Stimulated activated CD4-positive, alpha-beta T cell treated with anti-CD3 and anti-CD28 coated beads, Interleukin-15, amount 100 ng/mL, for 1 hour (primary cell): ENCODE measurements around the gene PACSIN1.

Experiments used
- DNase-seq, 2 donors: peaks; one replicate each; pipeline ENCODE4 v3.0.0-alpha.2; 2020; ENCODE audit warnings: low read depth in 1 of 2, low spot score in 1 of 2

PACSIN1 gene

DNA sequence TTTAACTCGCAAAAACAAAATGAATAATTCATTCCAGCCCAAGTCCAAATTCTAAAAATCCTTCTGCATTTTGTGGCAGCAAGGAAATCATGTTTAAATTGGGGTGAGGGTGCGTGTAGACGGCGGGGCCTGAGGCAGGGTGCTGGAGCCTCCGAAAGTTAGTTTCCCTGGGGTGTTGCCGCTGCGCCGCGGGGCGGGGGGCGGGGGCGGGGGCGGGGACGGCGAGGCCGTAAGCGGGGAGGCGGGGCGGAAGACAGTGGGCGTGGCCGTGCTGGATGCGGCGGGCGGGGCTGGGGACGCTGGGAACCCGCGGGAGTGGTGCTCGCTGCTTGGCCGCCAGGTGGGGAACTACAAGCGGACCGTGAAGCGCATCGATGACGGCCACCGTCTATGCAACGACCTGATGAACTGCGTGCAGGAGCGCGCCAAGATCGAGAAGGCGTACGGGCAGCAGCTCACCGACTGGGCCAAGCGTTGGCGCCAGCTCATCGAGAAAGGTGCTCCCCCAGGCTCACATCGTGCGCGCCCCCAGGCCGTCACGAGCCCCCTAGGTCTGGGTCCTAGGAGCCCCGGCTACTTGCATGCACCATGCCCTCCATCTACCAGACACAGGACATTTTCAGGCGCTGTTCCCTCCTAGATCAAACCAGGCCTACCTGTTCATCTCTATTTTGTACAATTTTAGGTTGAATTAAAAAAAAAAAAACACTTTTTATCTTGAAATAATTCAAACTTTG, 61.3 kb downstream of the PACSIN1 start:
- peak; percentile 93 to 96 for DNase-seq

DNA sequence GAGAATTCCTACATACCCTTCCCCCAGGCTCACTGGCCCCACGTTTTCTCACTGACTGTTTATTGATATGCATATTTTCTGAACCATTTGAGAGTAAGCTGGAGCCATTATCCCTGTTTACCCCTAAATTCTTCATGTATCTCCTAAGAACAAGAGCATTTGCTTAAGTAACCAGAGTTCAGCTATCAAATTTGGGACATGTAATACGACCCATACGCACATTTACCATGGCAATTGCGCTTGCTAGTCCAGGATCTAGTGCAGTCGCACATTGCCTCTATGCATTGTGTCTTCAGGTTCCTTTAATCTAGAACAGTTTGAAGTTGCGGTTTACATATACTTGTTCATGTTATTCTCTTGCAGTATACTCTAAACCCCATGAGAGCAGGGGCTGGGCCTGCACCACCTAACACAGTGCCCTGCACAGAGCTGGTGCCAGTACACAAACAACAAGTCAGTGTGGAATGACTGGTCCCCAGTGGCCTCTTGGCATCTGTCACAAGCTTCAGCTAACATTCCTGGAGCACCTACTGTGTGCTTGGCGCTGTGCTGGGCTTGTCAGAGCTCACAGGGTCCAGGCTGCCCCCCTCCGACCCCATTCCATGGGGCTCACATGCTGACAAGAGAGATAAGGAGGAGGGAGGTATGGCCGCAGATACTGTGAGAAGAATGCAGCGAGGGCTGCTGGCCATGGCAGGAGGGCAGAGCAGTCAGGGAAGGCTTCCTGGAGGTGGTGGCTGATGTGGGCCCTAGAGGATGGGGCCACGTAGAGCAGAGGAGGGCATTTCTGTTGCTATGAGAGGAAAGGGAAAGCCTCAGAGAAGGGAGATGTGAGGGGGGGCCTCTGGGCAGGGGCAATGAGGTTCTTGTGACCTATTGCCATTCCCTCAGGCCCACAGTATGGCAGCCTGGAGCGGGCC, 62.1 kb downstream of the PACSIN1 start:
- DNase-seq, result no peak

DNA sequence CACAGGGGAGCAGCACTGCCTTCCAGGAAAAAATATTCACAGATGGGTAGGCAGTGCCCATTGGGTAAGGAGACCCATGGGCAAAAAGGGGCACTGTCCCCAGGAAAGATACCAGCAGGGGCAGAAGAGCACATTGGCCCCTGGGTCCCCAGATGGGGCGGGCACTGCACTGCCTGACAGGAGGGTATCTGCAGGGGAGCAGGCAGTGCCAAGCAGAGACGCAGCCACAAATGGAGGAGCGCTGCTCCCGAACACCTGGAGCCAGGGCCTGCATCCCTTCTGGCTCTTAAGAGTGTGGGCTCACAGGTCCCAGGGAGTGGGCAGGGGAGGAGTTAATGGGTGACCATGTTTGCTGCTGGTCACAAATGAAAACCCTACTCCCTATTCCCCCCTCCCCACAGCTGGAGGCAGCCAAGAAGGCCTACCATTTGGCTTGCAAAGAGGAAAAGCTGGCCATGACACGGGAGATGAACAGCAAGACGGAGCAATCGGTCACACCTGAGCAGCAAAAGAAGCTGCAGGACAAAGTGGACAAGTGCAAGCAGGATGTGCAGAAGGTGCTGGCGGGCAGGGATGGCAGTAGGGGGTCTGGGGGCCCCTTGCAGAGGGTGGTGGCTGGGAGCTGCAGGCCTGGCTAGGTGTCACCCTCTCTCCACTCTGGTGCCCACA, 63.3 kb downstream of the PACSIN1 start:
- no peak for DNase-seq

DNA sequence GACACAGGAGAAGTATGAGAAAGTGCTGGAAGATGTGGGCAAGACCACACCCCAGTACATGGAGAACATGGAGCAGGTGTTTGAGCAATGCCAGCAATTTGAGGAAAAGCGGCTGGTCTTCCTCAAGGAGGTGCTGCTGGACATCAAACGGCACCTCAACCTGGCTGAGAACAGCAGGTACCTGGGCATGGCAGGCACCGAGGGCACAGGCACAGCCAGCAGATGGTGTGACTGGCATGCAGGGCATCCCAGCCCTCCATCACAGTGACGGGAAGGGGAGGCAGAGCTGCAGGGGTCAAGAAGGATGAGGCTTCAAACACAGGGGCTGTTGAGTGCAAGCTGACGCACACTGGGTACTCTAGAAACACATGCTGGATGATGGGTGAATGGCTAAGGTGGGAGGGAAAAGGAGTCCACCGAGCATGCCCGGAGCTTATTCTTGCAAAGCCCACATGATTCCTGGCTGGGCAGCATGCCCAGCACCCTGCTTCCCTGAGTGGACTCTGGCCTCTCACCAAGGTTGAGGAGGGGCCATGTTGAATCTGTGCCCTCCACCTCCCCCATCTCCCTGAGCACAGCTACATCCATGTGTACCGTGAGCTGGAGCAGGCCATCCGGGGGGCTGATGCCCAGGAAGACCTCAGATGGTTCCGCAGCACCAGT, 63.9 kb downstream of the PACSIN1 start:
- no peak for DNase-seq

DNA sequence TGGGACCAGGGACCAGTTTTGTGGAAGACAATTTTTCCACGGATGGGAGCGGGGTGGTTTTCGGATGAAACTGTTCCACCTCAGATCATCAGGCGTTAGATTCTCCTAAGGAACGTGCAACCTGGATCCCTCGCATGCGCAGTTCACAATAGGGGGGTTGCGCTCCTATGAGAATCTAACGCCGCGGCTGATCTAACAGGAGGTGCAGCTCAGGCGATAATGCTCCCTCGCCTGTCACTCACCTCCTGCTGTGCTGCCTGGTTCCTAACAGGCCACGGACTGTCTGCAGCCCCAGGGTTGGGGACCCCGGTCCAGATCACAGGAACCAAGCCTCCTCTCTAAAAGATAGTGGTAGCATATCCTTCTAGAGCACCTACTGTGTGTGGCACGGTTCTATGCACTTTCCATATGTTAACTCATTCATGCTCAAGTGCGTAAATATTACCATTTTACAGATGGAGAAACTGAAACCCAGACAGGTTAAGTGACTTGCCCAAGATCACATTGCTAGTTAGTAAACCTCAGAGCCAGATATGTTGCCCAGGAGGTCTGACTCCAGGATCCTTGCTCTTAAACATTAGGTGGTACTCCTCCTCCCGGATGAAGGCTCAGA, 65.0 kb downstream of the PACSIN1 start:
- no peak for DNase-seq

DNA sequence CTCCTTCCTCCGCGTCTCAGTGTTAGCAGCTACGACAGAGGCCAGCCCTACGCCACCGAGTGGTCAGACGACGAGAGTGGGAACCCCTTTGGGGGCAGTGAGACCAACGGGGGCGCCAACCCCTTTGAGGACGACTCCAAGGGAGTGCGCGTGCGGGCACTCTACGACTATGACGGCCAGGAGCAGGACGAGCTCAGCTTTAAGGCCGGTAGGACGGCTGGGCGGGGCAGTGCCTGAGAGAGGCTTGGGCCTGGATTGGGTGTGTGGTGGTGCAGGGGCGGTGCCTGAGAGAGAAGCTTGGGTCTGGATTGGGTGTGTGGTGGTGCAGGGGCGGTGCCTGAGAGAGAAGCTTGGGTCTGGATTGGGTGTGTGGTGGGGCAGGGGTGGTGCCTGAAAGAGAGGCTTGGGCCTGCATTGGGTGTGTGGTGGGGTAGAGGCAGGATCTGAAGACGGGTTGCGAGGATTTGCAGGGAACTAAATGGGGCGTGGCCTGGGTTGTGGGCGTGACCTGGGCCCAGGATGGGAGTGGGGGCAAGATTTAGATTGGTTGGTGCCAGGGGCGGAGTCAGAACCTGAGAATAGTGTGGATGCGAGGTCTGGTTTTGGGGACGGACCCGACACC, 65.8 kb downstream of the PACSIN1 start:
- no peak for DNase-seq

DNA sequence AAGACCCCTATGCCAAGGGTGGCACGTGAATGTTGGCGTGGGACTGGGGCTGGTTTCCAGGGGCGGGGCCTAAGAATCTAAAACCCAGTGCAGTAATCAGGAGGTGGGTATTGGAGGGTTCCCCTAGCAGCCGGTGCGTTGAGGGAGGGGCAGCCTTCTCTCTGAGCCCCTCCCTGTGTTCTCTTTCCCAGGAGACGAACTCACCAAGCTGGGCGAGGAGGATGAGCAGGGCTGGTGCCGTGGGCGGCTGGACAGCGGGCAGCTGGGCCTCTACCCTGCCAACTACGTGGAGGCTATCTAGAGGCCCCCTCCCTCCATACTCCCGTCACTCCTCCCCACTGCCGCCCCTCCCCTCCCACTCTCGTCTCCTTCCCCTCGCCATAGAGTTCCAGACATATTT, 66.4 kb downstream of the PACSIN1 start:
- no peak for DNase-seq

DNA sequence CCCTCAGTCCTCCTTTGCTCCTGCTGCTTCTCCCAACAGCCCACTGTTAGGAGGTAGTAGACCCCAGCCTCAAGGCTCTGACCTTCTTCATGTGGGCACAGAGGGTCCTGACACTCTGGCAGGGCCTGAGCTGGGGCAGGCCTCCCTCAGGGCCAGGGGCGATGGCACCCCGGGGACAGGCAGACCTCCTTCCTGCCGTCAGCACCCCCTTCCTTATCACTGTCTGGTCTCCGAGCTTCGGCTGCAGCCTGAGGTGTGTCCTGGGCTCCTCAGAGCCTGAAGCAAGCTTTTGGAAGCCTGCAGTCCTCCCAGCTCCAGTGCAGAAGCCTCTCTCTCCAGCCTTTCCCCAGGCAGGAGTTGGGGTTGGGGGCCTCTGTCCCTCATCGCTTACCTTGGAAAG, 68.3 kb downstream of the PACSIN1 start:
- no peak for DNase-seq

DNA sequence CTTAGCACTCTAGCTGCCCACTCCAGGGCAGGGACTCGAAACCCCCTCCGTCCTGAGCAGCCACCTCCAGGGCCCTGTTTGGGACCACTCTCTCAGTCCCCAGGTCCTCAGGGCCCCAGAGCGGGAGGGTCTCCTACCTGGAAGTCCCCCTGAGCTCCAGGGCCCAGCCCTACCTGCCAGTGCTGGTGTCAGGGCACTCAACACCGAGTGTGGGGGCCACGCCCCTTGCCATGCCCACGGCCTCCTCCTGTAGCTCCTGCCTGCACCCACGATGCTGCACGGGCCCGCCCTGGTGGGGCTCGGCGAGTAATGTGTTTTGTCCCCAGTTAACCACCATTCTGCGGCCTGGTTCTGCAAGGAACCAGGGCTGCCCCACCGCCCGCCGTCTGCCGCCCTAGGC, 68.8 kb downstream of the PACSIN1 start:
- no peak for DNase-seq

DNA sequence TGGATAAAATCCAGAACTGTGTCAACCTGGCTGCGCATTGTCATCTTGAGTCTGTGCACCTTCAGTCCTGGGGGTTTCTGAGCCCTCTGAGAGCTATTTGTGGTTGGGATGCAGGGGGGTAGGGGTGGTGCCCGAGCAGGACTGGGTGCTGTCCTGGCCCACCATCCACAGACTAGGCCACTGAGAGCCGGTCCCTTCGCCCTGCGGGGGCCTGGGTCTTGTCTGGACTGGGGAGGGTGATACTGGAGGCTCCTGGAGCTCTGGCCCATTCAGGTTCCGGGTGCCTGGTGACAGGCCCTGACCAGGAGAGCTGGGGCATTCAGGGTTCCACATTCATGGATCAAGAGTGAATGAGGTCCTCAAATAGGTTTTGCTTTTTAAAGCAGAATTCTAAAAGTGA, 69.3 kb downstream of the PACSIN1 start:
- no peak for DNase-seq

DNA sequence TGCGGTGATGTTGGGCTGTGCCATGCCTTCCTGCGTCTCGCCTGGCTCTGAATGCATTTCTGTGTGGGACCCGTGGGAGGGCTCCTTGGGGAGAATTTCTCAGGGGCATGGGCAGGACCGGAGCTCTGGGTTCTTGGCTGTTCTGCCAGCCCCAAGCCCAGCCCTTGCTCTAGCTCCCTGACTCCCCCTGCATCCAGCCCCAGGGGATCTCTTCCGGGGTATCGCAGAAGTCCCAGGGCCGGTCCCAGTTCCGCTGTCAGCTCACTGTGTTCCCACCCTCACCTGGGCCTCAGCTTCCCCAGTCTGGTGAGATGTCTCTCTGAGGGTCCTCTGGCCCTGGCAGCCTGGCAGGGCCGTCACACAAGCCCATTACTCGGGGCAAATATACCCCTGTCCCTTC, 69.8 kb downstream of the PACSIN1 start:
- no peak for DNase-seq

DNA sequence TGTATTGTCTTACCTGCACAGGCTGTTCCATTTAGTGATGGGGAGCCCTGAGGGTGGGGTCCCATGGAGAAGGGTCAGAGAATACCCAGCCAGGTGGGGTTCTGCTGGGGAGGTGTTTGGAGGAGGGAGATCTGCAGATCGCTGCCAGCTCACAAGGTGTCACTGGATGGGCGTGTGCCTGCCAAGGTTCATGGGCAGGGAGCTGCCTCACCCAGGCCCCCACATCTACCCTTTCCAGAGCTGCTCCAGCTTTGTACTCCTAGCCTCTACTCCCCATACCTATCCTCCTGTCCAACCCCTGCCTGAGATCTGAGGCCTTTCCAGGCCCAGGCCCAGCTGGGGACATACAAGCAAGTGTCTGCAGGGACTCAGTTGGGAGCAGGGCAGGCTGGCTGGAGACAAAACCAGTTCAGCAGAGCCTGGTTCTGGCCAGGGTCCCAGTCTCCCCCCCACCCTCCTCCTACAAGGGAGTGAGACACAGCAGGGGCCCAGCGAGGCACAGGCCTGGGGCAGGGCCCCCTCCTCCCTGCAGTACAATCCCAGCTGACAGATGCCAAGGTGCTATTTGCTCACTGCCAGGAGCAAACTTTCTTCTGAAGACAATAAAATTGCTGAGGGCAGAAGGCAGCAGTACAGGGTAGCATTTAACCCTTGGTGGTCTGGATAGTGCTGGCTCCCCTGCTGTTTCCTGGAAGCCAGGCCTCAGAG, 70.5 kb downstream of the PACSIN1 start:
- no peak for DNase-seq

DNA sequence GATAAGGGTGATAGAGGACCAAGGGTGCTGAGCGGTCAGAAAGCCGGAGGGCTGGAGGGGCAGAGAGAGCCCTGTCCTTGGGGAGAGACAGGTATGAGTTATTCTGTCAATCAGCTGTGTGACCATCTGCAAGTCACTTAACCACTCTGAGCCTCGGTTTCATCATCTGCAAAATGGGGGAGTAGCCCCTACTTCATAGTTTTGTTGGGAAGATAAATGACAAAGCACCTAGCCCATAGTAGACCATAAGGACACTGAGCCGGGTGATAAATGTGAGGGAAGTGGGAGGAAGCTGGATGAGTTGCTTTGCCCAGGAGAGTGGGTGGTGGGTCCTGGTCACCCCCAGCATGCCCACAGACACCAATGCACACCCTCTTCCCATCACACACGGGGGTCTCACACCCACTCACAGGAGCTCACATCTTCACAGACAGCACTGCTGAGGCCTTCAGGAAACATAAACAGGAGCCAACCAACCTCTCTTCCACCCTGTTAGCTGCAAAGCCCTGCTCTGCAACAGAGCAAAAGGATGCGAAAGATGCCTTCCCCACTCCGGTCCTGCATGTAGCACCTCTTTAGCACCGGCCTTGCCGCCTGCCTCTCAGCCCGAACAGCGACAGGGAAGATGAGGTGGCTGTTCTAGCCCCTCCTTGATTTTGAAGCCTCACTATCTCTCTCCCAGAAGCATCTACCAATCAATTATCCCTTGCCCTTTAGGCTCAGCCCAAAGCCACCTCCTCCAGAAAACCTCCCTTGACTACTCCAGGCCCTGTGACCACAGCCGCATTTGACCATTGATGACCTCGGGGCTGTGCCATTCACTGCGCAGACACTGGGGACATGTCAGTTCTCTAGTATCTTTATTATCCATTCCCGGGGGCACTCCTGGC, 71.3 kb downstream of the PACSIN1 start:
- DNase-seq, result no peak

DNA sequence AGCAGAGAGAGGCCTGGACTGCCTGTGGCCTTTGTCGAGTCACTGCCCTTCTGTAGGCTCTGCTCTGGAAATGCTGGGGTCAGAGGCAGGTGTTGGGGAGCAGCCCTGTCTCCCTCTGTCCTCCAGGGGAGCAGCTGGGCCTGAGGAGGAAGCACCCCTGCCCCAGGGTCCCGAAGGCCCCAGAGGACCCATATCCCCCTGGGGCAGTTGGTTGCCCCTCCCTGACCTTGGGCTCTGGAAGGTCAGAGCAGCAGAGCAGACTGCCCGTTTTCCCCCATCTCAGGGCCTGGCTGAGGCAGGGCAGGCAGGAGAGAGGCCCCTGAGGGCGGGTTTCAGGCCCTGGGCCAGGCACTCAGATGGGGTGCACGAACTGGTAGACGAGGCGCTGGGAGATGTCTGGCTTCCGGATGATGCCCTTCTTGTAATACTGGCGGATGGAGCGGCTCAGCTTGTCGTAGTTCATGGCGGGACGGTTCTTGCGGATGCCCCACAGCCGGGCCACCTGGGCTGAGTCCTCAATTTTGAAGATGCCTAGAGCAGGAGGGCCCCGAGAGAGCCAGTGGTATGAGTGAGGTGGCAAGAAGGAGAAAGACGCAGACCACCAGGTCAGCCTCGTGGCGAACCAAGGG, 72.2 kb downstream of the PACSIN1 start:
- DNase-seq, result no peak

DNA sequence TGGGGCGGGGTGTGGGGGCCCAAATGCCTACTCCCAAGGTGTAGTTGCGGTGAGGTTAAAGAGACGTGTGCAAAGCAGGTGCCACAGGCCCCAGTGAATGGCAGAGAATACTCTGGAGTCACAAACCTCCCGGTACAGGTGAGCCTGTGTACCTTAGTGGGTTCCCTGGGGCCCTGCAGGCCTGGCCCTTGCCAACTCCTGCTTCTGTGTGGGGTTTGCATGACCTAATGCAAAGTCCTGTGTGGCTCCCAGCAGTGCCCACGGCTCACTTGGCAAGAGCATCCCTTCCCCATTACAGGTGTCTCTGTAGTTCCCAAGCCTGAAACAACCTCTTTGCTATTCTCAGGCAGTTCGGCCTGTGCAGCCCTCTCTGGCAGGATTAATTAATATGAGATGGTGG, 72.7 kb downstream of the PACSIN1 start:
- DNase-seq, result no peak

DNA sequence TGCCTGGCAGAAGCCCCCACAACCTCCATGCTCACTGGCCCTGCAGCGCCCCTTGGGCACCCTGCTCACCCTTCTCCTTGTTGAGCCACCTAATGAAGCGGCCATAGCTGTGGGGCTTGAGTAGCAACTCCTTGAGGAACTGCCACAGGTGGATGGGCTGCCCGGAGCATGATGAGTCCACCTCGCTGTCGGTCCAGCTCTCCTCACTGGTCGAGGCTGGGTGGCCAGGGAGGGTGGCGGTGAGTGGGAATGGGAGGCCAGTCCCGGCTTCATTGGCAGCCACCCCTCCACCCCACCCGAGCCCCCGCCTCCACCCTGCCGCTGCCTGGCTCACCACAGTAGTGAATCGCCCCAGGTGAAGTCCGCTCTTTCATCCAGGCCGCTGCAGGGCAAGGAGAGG, 73.3 kb downstream of the PACSIN1 start:
- no peak for DNase-seq

DNA sequence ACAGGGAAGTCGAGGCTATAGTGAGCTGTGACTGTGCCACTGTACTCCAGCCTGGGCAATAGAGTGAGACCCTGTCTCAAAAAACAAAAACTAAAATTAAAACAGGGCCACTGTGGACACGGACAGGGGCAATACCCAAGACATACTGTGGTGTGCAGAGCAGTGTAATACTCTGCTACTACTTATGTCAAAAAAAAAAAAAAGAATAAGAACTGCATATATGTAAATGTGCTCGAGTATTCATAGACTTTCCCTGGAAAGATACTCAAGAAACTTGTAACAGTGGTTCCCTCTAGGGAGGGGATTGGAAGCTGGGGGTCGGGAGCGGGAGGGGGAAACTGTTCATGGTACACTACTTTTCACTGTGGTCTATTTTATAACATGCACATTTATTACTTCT, 74.3 kb downstream of the PACSIN1 start:
- DNase-seq, result no peak

DNA sequence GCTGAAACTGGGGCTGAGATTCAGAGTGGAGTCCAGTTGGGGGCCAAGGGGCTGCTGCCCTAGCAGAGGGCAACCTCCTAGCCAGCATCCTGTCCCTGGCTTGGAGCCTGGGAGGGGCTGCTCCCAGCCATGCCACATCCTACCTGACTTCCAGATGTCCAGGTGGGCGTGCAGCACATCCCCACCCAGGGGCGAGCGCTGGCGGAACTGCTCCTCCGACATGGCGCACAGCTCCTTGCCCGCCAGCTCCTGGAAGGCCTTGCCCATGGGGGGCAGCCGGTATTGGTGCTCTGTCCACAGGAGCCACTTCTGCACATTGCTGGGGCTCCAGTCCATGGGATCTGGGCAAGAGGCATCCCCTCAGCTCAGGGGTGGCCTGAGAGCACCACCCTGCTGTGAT, 75.0 kb downstream of the PACSIN1 start:
- DNase-seq, result no peak
